ENCODE results near the gene SOBP.
"Not testable (repeated sequence)": the region's sequence is repeated elsewhere in the genome, so short reads cannot be mapped to it uniquely, and the experiment has no call there.

Gene SOBP

DNA sequence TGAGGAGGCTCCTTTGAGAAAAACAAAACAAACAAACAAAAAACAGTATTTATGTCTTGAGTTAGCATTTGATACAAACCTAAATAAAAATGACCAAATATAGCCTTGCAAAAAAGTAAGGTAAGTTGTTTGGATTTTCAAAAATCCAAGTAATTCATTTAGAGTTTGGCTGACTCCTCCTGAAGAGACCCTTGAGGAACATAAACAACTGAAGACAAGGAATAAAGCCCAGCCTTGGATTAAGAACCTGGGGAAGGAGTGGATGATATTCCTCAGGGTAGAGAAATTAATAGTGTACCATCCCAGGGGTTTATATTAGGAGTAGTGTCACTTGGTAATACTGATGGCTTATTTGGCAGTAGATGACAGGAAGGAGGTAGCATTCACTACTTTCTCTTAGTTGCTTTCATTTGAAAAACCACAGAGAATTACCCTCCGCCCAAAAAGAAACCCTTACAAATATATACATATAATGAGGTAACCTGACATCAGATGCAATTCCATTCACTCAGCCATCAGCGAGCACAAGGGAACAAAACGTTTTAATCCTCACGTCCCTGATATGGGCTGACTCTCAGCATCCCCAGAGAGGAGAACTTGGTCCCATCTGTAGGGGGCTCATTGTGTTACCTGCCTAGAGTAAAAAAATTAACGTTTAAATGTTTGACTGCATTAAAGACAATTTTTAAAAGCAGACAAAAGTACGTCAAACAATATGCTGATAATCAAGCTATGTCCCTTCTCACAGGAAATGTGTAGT is 57.0 kb downstream of the SOBP start:
- Mint-ChIP-seq H3K4me3 (no peak overlapping the region), H3K27me3 (peaks cover 8% of the 10 kb centered on the region), H3K9me3 (ENCODE audit: low read depth) (no peaks in the 10 kb centered on the region), H3K4me1 (ENCODE audit: low read depth) (no peaks in the 10 kb centered on the region), H3K27ac (no peak overlapping the region), H3K36me3 (peaks cover 2% of the 10 kb centered on the region)

DNA sequence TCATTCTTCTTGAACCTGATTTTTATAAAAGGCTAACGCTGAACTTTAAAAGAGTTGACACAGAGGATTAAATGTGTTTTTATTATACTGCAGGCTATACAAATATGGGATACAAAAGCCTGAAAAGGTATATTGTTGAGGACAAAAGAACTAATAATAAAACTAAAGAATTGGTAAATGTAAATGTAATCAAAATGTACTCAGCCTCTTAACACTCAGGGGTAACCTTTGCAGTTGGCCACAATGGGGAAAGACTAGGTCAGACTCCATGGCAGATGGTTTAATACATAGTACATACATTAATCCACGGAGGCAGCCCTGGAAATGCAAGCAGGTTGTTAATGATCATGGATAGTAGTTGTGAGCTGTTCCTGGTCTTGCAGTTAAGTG is 57.5 kb downstream of the SOBP start:
- Mint-ChIP-seq H3K36me3 (peaks cover 2% of the 10 kb centered on the region), H3K4me1 (ENCODE audit: low read depth) (no peaks in the 10 kb centered on the region), H3K27me3 (peaks cover 5% of the 10 kb centered on the region), H3K4me3 (no peak overlapping the region), H3K9me3 (ENCODE audit: low read depth) (no peaks in the 10 kb centered on the region), H3K27ac (no peak overlapping the region)

DNA sequence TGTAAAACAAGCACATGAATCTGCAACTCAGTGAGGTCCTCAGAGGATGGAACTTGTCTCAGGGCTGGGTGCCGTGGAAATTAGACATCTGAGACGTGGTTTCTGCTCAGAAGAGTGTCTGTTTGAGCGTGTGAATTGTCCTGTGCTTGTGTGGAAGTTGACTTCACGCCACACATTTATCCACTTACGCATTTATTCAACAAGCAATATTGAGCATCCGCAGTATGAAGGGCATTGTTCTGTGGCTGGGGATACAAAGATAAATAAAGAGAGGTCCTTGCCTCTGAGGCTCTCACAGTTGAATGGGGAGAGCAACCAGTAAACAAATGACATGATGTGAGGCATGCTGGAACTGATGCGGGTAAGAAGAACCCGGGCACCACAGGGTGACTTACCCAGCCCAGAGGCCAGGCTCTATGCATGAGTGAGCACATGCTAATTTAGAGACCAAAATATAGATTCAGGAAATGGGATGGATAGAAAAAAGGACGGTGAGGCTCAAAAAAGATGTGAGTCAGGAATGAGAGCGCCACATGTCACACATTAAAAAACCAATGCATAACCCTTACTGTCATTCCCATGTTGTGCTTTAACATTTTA is 60.4 kb downstream of the SOBP start:
- H3K9me3 Mint-ChIP-seq (ENCODE audit: low read depth) = no peaks in the 10 kb centered on the region
- peaks cover 1% of the 10 kb centered on the region for H3K27me3 Mint-ChIP-seq
- H3K27ac Mint-ChIP-seq = no peak overlapping the region
- H3K4me1 Mint-ChIP-seq (ENCODE audit: low read depth) = no peaks in the 10 kb centered on the region
- H3K36me3 Mint-ChIP-seq = no peaks in the 10 kb centered on the region
- no peak overlapping the region for H3K4me3 Mint-ChIP-seq

- Mint-ChIP-seq H3K27ac (no peak overlapping the region), H3K27me3 (no peaks in the 10 kb centered on the region), H3K36me3 (no peaks in the 10 kb centered on the region), H3K4me1 (ENCODE audit: low read depth) (no peaks in the 10 kb centered on the region), H3K9me3 (ENCODE audit: low read depth) (no peaks in the 10 kb centered on the region), H3K4me3 (no peak overlapping the region)
These were observed 61.0 kb downstream of the SOBP start for GRCh38 chr6:107550906-107551305.

DNA sequence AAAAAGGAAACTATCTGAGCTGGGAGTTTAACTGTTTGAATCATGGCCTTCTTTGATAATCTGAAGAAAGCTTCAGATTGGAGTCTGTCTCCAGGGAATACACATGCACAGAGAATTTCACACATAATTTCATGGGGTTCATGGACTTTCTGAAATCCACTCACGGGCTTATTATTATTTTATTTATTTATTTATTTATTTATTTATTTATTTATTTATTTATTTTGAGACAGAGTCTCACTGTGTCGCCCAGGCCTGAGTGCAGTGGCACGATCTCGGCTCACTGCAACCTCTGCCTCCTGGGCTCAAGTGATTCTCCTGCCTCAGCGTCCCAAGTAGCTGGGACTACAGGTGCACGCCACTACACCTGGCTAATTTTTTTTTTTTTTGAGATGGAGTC is 63.2 kb downstream of the SOBP start:
- H3K27ac Mint-ChIP-seq; H3K9me3 Mint-ChIP-seq (ENCODE audit: low read depth); H3K4me3 Mint-ChIP-seq: not testable (repeated sequence)

DNA sequence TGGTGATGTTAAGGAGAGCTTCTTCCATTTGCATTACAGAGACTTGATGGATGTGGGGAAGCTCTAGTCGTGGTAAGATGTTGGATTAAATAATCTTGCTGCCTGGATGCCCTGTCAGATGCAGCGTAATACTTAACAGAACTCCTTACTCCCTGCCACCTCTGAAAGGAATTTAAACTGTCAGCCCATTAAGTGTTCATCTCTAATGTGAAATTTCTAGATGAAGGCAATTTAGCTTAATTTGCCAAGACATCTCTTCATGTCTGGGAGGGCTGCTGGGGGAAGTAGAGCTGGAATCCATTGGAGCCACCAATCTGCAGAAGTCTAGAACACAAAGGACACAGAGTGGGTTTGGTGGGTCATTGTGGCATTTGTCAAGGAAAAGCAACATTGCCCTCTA is 64.4 kb downstream of the SOBP start:
- H3K27me3 Mint-ChIP-seq = no peaks in the 10 kb centered on the region
- H3K36me3 Mint-ChIP-seq = no peaks in the 10 kb centered on the region
- H3K27ac Mint-ChIP-seq = no peak overlapping the region
- no peaks in the 10 kb centered on the region for H3K9me3 Mint-ChIP-seq (ENCODE audit: low read depth)
- H3K4me1 Mint-ChIP-seq (ENCODE audit: low read depth) = no peaks in the 10 kb centered on the region
- no peak overlapping the region for H3K4me3 Mint-ChIP-seq

More for the DNA sequence above, 63.2 kb downstream of the SOBP start:
- not testable (repeated sequence) for H3K4me1 Mint-ChIP-seq (ENCODE audit: low read depth); H3K27me3 Mint-ChIP-seq; H3K36me3 Mint-ChIP-seq

GRCh38 chr6:107554918-107555317 is 65.0 kb downstream of the SOBP start:
- no peaks in the 10 kb centered on the region for H3K9me3 Mint-ChIP-seq (ENCODE audit: low read depth)
- H3K4me3 Mint-ChIP-seq = no peak overlapping the region
- no peaks in the 10 kb centered on the region for H3K4me1 Mint-ChIP-seq (ENCODE audit: low read depth)
- no peaks in the 10 kb centered on the region for H3K27me3 Mint-ChIP-seq
- no peaks in the 10 kb centered on the region for H3K36me3 Mint-ChIP-seq
- H3K27ac Mint-ChIP-seq = no peak overlapping the region

GRCh38 chr6:107555449-107555848 is 65.5 kb downstream of the SOBP start:
- H3K4me1 Mint-ChIP-seq (ENCODE audit: low read depth) = no peaks in the 10 kb centered on the region
- no peak overlapping the region for H3K27ac Mint-ChIP-seq
- no peak overlapping the region for H3K4me3 Mint-ChIP-seq
- H3K9me3 Mint-ChIP-seq (ENCODE audit: low read depth) = no peaks in the 10 kb centered on the region
- no peaks in the 10 kb centered on the region for H3K36me3 Mint-ChIP-seq
- H3K27me3 Mint-ChIP-seq = no peaks in the 10 kb centered on the region

GRCh38 chr6:107556082-107556481 is 66.2 kb downstream of the SOBP start:
- Mint-ChIP-seq H3K27ac (no peak overlapping the region), H3K4me3 (no peak overlapping the region), H3K27me3 (no peaks in the 10 kb centered on the region), H3K36me3 (no peaks in the 10 kb centered on the region), H3K9me3 (ENCODE audit: low read depth) (no peaks in the 10 kb centered on the region), H3K4me1 (ENCODE audit: low read depth) (no peaks in the 10 kb centered on the region)

DNA sequence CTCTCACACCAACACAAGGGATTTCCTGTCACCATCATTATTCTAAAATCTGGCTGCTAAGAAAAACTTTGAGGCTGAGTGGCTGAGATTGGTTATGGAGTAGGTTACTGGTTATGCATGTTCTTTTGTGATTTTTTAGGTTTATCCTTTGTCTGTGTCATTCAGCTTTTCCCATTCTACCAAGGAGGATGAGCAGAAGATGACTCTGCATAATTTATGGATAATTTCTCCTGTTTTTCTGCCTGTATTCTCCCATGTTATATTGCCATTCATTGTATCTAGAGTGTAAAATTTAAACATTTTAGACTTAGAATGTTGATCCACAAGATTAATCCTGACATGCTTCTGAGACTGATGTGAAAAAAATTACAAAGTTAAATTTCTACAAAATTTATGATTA is 67.8 kb downstream of the SOBP start:
- H3K4me1 Mint-ChIP-seq (ENCODE audit: low read depth) = no peaks in the 10 kb centered on the region
- no peak overlapping the region for H3K4me3 Mint-ChIP-seq
- no peaks in the 10 kb centered on the region for H3K27me3 Mint-ChIP-seq
- no peak overlapping the region for H3K27ac Mint-ChIP-seq
- no peaks in the 10 kb centered on the region for H3K9me3 Mint-ChIP-seq (ENCODE audit: low read depth)
- no peaks in the 10 kb centered on the region for H3K36me3 Mint-ChIP-seq

GRCh38 chr6:107560657-107561056 is 70.7 kb downstream of the SOBP start:
- no peaks in the 10 kb centered on the region for H3K36me3 Mint-ChIP-seq
- H3K27me3 Mint-ChIP-seq = peaks cover 5% of the 10 kb centered on the region

GRCh38 chr6:107561306-107561705 is 71.4 kb downstream of the SOBP start:
- H3K36me3 Mint-ChIP-seq = no peaks in the 10 kb centered on the region
- no peaks in the 10 kb centered on the region for H3K4me1 Mint-ChIP-seq (ENCODE audit: low read depth)
- no peak overlapping the region for H3K27ac Mint-ChIP-seq
- no peak overlapping the region for H3K4me3 Mint-ChIP-seq
- no peaks in the 10 kb centered on the region for H3K9me3 Mint-ChIP-seq (ENCODE audit: low read depth)
- peaks cover 5% of the 10 kb centered on the region for H3K27me3 Mint-ChIP-seq

More at GRCh38 chr6:107560657-107561056, 70.7 kb downstream of the SOBP start:
- H3K9me3 Mint-ChIP-seq (ENCODE audit: low read depth) = no peaks in the 10 kb centered on the region
- no peak overlapping the region for H3K27ac Mint-ChIP-seq
- no peaks in the 10 kb centered on the region for H3K4me1 Mint-ChIP-seq (ENCODE audit: low read depth)
- no peak overlapping the region for H3K4me3 Mint-ChIP-seq

- H3K36me3 Mint-ChIP-seq = no peaks in the 10 kb centered on the region
- peaks cover 5% of the 10 kb centered on the region for H3K27me3 Mint-ChIP-seq
- no peak overlapping the region for H3K27ac Mint-ChIP-seq
- H3K4me1 Mint-ChIP-seq (ENCODE audit: low read depth) = no peaks in the 10 kb centered on the region
- H3K4me3 Mint-ChIP-seq = no peak overlapping the region
- H3K9me3 Mint-ChIP-seq (ENCODE audit: low read depth) = no peaks in the 10 kb centered on the region
These were observed 74.0 kb downstream of the SOBP start for GRCh38 chr6:107563694-107564588.

GRCh38 chr6:107564589-107564951 is 74.7 kb downstream of the SOBP start:
- H3K36me3 Mint-ChIP-seq = no peaks in the 10 kb centered on the region
- H3K9me3 Mint-ChIP-seq (ENCODE audit: low read depth) = no peaks in the 10 kb centered on the region
- no peaks in the 10 kb centered on the region for H3K4me1 Mint-ChIP-seq (ENCODE audit: low read depth)
- H3K27ac Mint-ChIP-seq = no peak overlapping the region
- peaks cover 5% of the 10 kb centered on the region for H3K27me3 Mint-ChIP-seq
- no peak overlapping the region for H3K4me3 Mint-ChIP-seq

DNA sequence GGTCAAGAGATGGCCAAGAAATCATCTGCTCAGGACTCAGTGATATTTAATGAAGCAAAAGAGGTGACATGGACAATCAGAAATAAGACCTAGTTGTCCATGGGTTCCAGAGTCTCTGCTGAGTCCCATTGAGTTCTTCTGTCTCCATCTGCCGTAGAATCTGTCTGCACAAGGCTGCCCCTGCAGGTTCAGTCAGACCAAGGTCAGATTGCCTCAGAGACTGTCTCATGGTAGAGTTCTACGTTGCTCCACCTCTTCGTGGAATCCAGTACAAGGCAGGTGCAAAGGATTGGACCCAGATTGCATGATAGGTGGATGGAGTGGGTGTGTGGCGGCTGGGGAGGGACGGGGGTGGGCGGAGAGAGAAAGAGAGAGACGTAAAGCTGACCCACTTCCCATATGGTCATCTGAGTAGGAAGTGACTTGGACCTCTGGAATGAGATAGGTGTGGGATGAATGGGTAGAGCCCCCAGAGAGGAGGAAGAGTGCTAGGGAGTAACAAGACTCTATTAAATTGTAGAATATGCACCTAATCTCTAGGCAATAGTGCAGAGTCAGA is 75.3 kb downstream of the SOBP start:
- Mint-ChIP-seq H3K27me3 (peaks cover 5% of the 10 kb centered on the region), H3K9me3 (ENCODE audit: low read depth) (no peaks in the 10 kb centered on the region), H3K4me3 (no peak overlapping the region), H3K36me3 (no peaks in the 10 kb centered on the region), H3K27ac (no peak overlapping the region), H3K4me1 (ENCODE audit: low read depth) (no peaks in the 10 kb centered on the region)

All from activated naive CD8-positive, alpha-beta T cell (primary cell).